Ureter (tissue), 1 donor: ENCODE results near the gene WT1. TPM values are rescaled to one million over a fixed set of nuclear protein-coding genes. Genes with fewer than 3 reads are reported as not detected.

Source experiments
- total RNA-seq: library from RNA; stranded (reverse); gene quantifications from one replicate; pipeline ENCODE4 v1.2.4, GENCODE V29; 2023
- donor health status: DM: yes; HTN: yes; CAD: no.

WT1 gene
- total RNA-seq, 1 donor from 2014 or later = 0.49 TPM

Other genes with a start within 250 kb of the WT1 start
- 226 TPM for gene EIF3M, start 148.3 kb upstream of the WT1 start, total RNA-seq